Esophagus muscularis mucosa (tissue), 4 donors: ENCODE data around the gene TNFRSF17.

ENCODE experiments used
- CTCF ChIP-seq, 3 experiments: fragments of 200-600 bp in 2 of 3; fragments of 450-650 bp in 1 of 3; sonication (generic) in 2 of 3; IDR thresholded peaks; one replicate each; pipeline ENCODE4 v1.5.1; 2017 to 2019; ENCODE audit warnings: antibody characterized with exemption in 3 of 3, mild to moderate bottlenecking in 2 of 3, moderate library complexity in 1 of 3
- EP300 ChIP-seq: sonication (generic); formaldehyde crosslinking; IDR thresholded peaks from one replicate; pipeline ENCODE4 v1.6.1; 2017; ENCODE audit warnings: antibody characterized with exemption
- POLR2A ChIP-seq: fragments of 450-650 bp; IDR thresholded peaks from one replicate; pipeline ENCODE4 v1.6.1; 2017; ENCODE audit warnings: antibody characterized with exemption, moderate library complexity, mild to moderate bottlenecking, low read depth
- POLR2AphosphoS5 ChIP-seq, 2 donors: sonication (generic); formaldehyde crosslinking; IDR thresholded peaks; one replicate each; pipeline ENCODE4 v1.6.1; 2017; ENCODE audit warnings: antibody characterized with exemption in 2 of 2

- TF ChIP-seq POLR2A (no peak), CTCF (IDR thresholded peaks at IDR 0.05) (no peak), POLR2AphosphoS5 (IDR thresholded peaks at IDR 0.05) (no peak), EP300 (no peak)
These were observed 11.9 kb downstream of the TNFRSF17 start for GRCh38 chr16:11976850-11977375.
